GM13976 (cell line): ENCODE data around the gene CBX1.

Experiments used
- DNase-seq: peaks from one replicate; pipeline ENCODE4 v3.0.0; 2012; ENCODE audit warnings: low spot score
- in situ Hi-C: fragments of 300-500 bp; cut with MboI; formaldehyde crosslinking; loops from one replicate; pipeline ENCODE4 v1.12.0; 2022; ENCODE audit warnings: low sequenced_read_pairs, mixed read lengths, inconsistent platforms; ENCODE audit not compliant: unreplicated experiment
- TF ChIP-seq, protein P1 (sequence below): IDR thresholded peaks from 2 replicates; pipeline ENCODE4 v1.5.1; 2012; ENCODE audit warnings: borderline replicate concordance, mild to moderate bottlenecking; ENCODE audit not compliant: insufficient read depth; ENCODE audit errors: extremely low read depth, missing control alignments, control extremely low read depth

CBX1 gene

DNA sequence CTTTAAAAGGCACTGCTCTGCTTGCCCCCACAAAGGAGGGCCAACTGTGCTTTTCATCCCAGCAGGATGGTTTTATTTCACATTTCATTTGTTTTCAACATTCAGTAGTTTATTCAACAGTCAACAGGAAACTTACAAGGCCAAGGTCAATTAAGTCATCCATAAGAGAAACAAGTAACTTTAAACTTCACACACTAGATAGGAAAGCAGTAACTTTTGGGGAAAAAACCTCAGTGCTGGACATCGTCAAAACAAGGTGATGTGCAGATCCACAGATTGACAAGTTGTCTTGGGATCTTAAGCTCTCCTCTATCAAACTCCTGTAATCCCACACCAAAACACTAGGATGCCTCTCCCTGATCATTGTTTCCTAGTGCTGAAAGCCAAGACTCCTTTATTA is 34.6 kb downstream of the CBX1 start:
- TF ChIP-seq, protein P1, sequence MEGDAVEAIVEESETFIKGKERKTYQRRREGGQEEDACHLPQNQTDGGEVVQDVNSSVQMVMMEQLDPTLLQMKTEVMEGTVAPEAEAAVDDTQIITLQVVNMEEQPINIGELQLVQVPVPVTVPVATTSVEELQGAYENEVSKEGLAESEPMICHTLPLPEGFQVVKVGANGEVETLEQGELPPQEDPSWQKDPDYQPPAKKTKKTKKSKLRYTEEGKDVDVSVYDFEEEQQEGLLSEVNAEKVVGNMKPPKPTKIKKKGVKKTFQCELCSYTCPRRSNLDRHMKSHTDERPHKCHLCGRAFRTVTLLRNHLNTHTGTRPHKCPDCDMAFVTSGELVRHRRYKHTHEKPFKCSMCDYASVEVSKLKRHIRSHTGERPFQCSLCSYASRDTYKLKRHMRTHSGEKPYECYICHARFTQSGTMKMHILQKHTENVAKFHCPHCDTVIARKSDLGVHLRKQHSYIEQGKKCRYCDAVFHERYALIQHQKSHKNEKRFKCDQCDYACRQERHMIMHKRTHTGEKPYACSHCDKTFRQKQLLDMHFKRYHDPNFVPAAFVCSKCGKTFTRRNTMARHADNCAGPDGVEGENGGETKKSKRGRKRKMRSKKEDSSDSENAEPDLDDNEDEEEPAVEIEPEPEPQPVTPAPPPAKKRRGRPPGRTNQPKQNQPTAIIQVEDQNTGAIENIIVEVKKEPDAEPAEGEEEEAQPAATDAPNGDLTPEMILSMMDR, result no peak
- in situ Hi-C loops, result loop anchor here (5.0 kb wide), 1 partner anchor 34 kb away; no protein-coding TSS in a partner anchor

DNA sequence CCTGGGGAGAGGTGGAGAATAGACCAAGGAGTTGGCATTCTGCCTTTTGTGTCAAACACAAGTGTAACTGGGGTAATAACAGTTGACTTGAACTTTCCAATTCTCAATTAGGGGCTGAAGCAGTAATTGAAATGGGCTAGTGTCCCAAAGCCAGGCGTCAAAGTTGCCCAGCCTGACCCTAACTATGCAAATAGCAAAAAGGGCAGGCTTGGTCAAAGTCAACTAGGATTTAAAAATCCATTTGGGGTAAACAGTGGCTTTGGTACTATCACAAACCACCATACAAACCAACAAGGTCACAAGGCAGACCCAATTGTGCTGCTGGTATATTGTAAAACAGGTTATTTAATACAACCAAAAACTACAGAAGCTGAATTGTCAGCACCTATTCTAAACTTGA is 35.1 kb downstream of the CBX1 start:
- no peak for DNase-seq
- TF ChIP-seq, protein P1, result no peak
- in situ Hi-C loops, result loop anchor here (5.0 kb wide), 1 partner anchor 34 kb away; no protein-coding TSS in a partner anchor

More for the DNA sequence above, 34.6 kb downstream of the CBX1 start:
- no peak for DNase-seq

GRCh38 chr17:48064638-48065037 is 36.6 kb downstream of the CBX1 start:
- in situ Hi-C loops, result loop anchor here (5.0 kb wide), 1 partner anchor 32 kb away; no protein-coding TSS in a partner anchor
- DNase-seq, result no peak
- TF ChIP-seq, protein P1, result no peak

DNA sequence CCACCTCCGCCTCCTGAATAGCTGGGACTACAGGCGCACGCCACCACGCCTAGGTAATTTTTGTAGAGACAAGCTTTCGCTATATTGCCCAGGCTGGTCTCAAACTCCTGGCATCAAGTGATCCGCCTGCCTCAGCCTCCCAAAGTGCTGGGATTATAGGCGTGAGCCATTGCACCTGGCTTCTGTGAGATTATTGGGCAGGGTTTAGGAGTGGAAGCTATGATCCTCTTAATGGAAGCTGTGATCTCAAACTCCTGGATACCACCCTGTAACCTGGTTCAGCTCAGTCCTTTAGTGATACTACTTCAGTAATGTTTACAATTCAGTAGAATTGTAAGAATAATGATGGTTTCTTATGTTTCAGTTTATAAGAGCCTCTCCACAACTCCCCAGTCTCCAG is 39.0 kb downstream of the CBX1 start:
- TF ChIP-seq, protein P1, result no peak
- in situ Hi-C loops, result no loop called here
- no peak for DNase-seq

- in situ Hi-C loops, result no loop called here
- DNase-seq, result no peak
- TF ChIP-seq, protein P1, result no peak
Observed at GRCh38 chr17:48060249-48060648, 41.0 kb downstream of the CBX1 start.

DNA sequence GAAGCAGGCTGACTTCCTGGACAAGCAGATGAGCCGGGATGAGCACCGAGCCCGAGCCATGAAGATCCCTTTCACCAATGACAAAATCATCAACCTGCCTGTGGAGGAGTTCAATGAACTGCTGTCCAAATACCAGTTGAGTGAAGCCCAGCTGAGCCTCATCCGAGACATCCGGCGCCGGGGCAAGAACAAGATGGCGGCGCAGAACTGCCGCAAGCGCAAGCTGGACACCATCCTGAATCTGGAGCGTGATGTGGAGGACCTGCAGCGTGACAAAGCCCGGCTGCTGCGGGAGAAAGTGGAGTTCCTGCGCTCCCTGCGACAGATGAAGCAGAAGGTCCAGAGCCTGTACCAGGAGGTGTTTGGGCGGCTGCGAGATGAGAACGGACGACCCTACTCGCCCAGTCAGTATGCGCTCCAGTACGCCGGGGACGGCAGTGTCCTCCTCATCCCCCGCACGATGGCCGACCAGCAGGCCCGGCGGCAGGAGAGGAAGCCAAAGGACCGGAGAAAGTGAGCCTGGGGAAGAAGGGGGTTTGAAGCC is 42.1 kb downstream of the CBX1 start:
- in situ Hi-C loops, result no loop called here
- TF ChIP-seq, protein P1, result no peak

More for the DNA sequence above, 42.1 kb downstream of the CBX1 start:
- DNase-seq, result no peak
